Brain microvascular endothelial cell (primary cell): ENCODE data around the gene PHF21B.

Experiments used
- DNase-seq: peaks from one replicate; pipeline ENCODE4 v3.0.0-alpha.2; 2020
- H3K27ac ChIP-seq: fragments of 250-450 bp; sonication (Bioruptor Pico); 2 replicates; pipeline ENCODE4 v1.5.1; 2020; ENCODE audit warnings: mild to moderate bottlenecking, moderate library complexity
- H3K27me3 ChIP-seq: fragments of 250-450 bp; sonication (Bioruptor Pico); replicated peaks from 2 replicates; pipeline ENCODE4 v1.5.1; 2020; ENCODE audit warnings: mild to moderate bottlenecking
- H3K36me3 ChIP-seq: fragments of 250-450 bp; sonication (Bioruptor Pico); replicated peaks from 2 replicates; pipeline ENCODE4 v1.5.1; 2020; ENCODE audit warnings: mild to moderate bottlenecking
- H3K4me3 ChIP-seq: 2 replicates; pipeline ENCODE4 v1.5.1; 2011; ENCODE audit warnings: low read depth, mild to moderate bottlenecking, control low read depth, low read length, moderate library complexity
- in situ Hi-C: cut with HindIII; loops from 2 replicates; pipeline ENCODE4 v1.10.0; 2017; ENCODE audit warnings: low sequenced_read_pairs, low pct_ligation_motif_present
- TF ChIP-seq, protein P1 (sequence below): IDR thresholded peaks from 2 replicates; pipeline ENCODE4 v1.5.1; 2011; ENCODE audit warnings: low read depth, mild to moderate bottlenecking, moderate library complexity, low read length, control low read depth, inconsistent platforms; ENCODE audit errors: missing control alignments

PHF21B gene

DNA sequence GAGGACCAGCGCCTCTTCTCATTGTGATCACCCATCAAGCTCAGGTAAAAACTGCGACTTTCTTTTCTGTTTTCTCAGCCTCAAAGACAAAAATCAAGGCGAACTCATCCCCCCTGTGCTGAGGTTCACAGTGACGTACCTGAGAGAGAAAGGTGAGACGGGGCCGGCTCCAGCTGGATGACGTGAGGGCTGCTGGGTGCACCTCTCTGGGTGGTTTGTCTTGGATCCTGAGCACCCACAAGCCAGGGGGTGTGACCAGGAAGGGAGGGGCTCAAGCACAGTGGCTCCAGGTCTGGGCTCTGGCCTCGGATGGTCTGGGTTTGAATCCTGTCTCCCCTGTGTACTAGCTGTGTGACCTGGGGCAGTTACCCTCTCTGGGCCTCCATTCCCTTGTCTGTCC is 164.6 kb downstream of the PHF21B start:
- H3K4me3 ChIP-seq = no peak overlapping the region
- in situ Hi-C loops = no loop called here
- no peak for DNase-seq
- H3K27me3 ChIP-seq = no peaks in the 10 kb centered on the region
- no peak overlapping the region for H3K27ac ChIP-seq
- TF ChIP-seq, protein P1, sequence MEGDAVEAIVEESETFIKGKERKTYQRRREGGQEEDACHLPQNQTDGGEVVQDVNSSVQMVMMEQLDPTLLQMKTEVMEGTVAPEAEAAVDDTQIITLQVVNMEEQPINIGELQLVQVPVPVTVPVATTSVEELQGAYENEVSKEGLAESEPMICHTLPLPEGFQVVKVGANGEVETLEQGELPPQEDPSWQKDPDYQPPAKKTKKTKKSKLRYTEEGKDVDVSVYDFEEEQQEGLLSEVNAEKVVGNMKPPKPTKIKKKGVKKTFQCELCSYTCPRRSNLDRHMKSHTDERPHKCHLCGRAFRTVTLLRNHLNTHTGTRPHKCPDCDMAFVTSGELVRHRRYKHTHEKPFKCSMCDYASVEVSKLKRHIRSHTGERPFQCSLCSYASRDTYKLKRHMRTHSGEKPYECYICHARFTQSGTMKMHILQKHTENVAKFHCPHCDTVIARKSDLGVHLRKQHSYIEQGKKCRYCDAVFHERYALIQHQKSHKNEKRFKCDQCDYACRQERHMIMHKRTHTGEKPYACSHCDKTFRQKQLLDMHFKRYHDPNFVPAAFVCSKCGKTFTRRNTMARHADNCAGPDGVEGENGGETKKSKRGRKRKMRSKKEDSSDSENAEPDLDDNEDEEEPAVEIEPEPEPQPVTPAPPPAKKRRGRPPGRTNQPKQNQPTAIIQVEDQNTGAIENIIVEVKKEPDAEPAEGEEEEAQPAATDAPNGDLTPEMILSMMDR = no peak
- no peaks in the 10 kb centered on the region for H3K36me3 ChIP-seq

DNA sequence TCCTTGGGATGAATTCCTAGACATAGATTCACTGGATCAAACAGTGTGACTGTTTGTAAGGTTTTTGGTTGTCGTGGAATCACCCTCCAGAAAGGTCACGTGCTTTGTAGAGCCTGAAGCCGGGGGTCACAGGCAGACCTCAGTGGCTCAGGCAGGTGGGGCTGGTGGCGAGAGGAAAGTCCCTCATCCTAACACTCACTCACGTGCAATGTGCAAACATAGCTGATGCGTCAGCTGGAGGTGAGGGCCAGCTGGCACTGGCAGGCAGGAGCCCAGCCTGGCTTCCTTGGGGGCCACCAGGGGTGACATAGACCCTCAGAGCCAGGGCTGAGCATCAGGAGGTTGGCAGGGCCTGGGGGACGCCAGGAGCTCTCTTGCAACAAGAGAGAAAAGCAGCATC is 167.4 kb downstream of the PHF21B start:
- Histone ChIP-seq H3K36me3 (no peaks in the 10 kb centered on the region), H3K27ac (no peak overlapping the region), H3K4me3 (no peak overlapping the region), H3K27me3 (no peaks in the 10 kb centered on the region)
- in situ Hi-C loops = no loop called here
- TF ChIP-seq, protein P1 = no peak
- no peak for DNase-seq

DNA sequence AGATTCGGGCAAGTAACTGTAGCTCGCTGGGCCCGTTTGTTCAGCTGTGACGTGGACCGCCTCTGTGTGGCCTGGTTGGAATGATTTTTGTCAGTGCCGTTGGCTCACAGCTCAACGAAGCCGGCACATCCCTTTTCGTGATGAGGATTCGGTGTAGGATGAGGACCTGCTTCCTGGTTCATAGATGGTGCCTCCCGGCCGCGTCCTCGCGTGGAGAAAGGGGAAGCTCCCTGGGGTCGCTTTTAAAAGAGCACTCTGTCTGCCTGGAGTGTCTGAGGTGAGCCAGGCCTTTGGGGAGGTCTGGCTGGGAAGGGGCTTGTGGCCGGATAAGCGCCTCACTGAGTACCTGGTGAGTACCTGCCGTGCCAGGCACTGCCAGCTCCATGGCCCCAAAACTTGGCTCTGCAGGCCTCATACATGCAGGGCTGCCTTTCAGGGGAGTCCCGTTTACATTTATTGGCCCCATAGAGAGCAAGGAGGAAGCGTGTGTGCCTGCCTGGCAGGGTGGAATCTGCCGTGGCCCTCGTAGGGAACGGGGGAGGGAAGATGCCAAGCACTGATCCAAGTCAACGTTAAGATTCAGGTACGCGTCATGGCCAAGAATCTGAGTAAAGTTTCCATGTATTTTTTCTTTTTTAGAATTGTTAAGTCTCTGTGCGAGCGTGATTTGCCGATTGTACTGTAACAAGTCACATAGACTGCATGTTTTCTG is 169.0 kb downstream of the PHF21B start:
- in situ Hi-C loops = no loop called here
- Histone ChIP-seq H3K27ac (no peak overlapping the region), H3K27me3 (no peaks in the 10 kb centered on the region), H3K4me3 (no peak overlapping the region), H3K36me3 (no peaks in the 10 kb centered on the region)
- DNase-seq = no peak
- TF ChIP-seq, protein P1 = no peak

DNA sequence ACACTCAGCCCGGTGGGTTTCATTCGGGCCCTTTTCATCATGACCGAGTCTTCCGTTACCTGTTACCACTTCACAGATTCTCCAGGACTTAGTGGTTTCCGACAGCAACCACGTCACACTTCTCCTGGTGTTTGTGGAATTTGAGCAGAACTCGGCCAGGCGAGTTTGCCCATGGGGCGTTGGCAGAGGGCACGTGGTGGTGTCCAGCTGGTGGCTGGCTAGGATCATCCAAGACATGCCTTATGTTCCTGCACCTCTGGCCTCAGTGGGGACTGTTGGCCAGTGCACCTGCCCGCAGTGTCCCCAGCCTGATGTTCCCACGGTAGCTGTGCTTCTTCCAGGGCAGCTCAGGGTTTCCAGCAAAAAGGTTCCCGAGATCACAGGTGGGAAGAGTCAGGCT is 170.1 kb downstream of the PHF21B start:
- no peak for DNase-seq
- Histone ChIP-seq H3K27me3 (no peaks in the 10 kb centered on the region), H3K4me3 (no peak overlapping the region), H3K27ac (no peak overlapping the region), H3K36me3 (no peaks in the 10 kb centered on the region)
- TF ChIP-seq, protein P1 = no peak
- in situ Hi-C loops = no loop called here

DNA sequence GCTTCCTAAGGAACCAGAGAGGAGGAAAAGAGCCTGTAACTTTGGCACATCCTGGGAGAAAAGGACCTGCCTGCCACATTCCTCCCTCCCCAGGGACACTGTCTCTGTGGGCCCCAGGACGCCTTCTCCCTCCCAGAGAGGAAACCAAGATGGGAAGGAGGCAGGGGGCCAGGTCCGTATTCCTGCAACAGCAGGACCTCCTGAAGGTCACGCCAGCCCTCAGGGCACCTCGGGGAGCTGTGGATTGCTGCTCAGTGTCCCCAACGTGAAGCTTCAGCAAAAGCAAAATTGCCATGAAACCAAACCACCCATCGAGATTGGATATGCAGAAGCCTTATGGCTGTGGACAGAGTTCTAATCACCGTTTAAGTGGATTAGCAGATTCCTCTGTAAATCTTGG is 170.7 kb downstream of the PHF21B start:
- no peak for DNase-seq
- TF ChIP-seq, protein P1 = no peak
- no peaks in the 10 kb centered on the region for H3K36me3 ChIP-seq
- no peak overlapping the region for H3K27ac ChIP-seq
- in situ Hi-C loops = no loop called here
- H3K4me3 ChIP-seq = no peak overlapping the region
- no peaks in the 10 kb centered on the region for H3K27me3 ChIP-seq
